BJ (cell line): Measurements from ENCODE around the gene PDGFC. TPM values are rescaled to one million over a fixed set of nuclear protein-coding genes. Genes with fewer than 3 reads are reported as not detected.

Source experiments
- CTCF ChIA-PET: fragments of 350-600 bp; formaldehyde crosslinking; extraction: SDS; loops from one replicate; lab custom pipeline; 2021; ENCODE audit warnings: antibody characterized with exemption, inconsistent platforms; lab: Yijun Ruan, JAX
- POLR2A ChIA-PET: fragments of 300-600 bp; sonication (Branson Sonifier 250); formaldehyde crosslinking; extraction: SDS; loops from one replicate; lab custom pipeline; 2021; ENCODE audit warnings: antibody characterized with exemption; lab: Charles Lee
- DNase-seq: peaks from one replicate; pipeline ENCODE4 v3.0.0-alpha.2; 2011; ENCODE audit warnings: low read depth
- H3K27me3 ChIP-seq: 2 replicates; pipeline ENCODE4 v1.6.0; 2011; ENCODE audit warnings: low read length; ENCODE audit not compliant: control insufficient read depth, insufficient read depth
- H3K36me3 ChIP-seq: 2 replicates; pipeline ENCODE4 v1.5.1; 2011; ENCODE audit warnings: low read length; ENCODE audit not compliant: control insufficient read depth, insufficient read depth
- H3K4me3 ChIP-seq: 2 replicates; pipeline ENCODE4 v1.5.1; 2011; ENCODE audit warnings: low read depth, mild to moderate bottlenecking, control low read depth, low read length
- CTCF ChIP-seq: IDR thresholded peaks from 2 replicates; pipeline ENCODE4 v1.5.1; 2011; ENCODE audit warnings: low read depth, mild to moderate bottlenecking, control low read depth, inconsistent platforms, low read length, moderate library complexity; ENCODE audit not compliant: insufficient read depth
- polyA plus RNA-seq: library from polyadenylated mRNA; depleted of rRNA; stranded (reverse); fragments of >200 nt; gene quantifications from 2 replicates; pipeline ENCODE4 v1.2.3, GENCODE V29; 2011

The PDGFC gene
- polyA plus RNA-seq, 1 experiment: 22.4 TPM

DNA sequence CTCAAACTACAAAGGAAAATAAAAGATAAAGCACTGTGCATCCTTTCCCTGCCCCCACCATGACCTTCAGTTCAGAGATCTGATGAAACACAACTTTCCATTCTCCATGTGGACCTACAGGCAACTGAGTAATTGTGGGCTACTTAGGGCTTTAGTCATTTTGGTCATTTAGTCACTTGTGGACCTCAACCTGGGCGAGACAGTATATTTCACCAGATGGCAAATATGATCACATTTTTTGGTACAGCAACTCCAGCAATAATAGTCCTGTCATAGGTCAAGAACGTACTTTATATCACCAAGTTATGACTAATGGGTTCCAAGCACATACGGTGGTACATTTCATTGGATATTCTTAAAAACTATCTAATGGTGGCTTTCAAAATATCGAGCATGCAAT is 141.2 kb downstream of the PDGFC start:
- ChIA-PET POLR2A (no interaction called here), CTCF (interaction anchor here (1.2 to 1.4 kb wide), 2 partner anchors 138 to 221 kb away, joined by 3 read pairs; no protein-coding TSS in a partner anchor)
- no peaks in the 10 kb centered on the region for H3K36me3 ChIP-seq
- H3K27me3 ChIP-seq: no peaks in the 10 kb centered on the region
- DNase-seq: peak; percentile 41
- no peak overlapping the region for H3K4me3 ChIP-seq
- TF ChIP-seq CTCF: no peak

DNA sequence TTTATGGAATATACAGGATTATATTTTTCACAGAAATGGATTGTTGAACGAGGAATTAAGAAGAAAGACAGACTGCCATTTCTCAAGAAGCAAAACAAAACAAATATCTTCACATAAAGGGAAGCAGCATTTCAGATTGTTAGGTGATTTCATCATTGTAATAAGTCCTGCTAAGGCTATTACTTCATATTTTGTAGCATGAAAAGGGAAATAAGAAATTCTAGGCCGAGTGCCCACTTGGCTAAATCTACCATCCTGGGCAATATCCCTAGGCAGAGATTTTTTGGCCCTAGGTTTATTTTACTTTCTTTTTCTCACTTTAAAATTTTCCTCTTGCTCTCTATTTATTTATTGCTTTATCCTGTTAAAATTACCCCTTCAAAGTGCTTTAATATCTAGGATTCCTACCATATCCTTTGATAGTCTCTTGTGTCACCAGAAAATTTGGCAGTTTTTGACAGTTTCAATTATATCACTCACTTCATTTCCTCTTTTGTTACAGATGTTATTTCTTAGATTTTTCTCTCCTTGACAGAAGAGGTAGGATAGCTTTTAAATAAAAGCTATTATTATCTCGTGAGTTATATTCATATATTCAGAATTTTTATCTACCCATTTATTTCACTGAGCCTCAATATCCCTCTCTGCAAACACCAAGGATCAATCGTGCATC is 142.3 kb downstream of the PDGFC start:
- ChIA-PET POLR2A (no interaction called here), CTCF (interaction anchor here (0.6 to 1.2 kb wide), 2 partner anchors 140 to 220 kb away, joined by 3 read pairs; no protein-coding TSS in a partner anchor)
- Histone ChIP-seq H3K4me3 (no peak overlapping the region), H3K27me3 (no peaks in the 10 kb centered on the region), H3K36me3 (no peaks in the 10 kb centered on the region)
- DNase-seq: peak; percentile 6
- no peak for TF ChIP-seq CTCF

GRCh38 chr4:156827519-156827918 is 144.1 kb downstream of the PDGFC start:
- ChIA-PET CTCF (interaction anchor here (0.7 to 1.0 kb wide), 2 partner anchors 8 to 229 kb away, joined by 3 to 4 read pairs; no protein-coding TSS in a partner anchor), POLR2A (no interaction called here)
- H3K36me3 ChIP-seq: no peaks in the 10 kb centered on the region
- H3K27me3 ChIP-seq: no peaks in the 10 kb centered on the region
- TF ChIP-seq CTCF: no peak
- no peak for DNase-seq
- no peak overlapping the region for H3K4me3 ChIP-seq

GRCh38 chr4:156825074-156825473 is 146.5 kb downstream of the PDGFC start:
- no peak for DNase-seq
- ChIA-PET CTCF (no interaction called here), POLR2A (no interaction called here)
- no peak for TF ChIP-seq CTCF
- Histone ChIP-seq H3K36me3 (no peaks in the 10 kb centered on the region), H3K4me3 (no peak overlapping the region), H3K27me3 (no peaks in the 10 kb centered on the region)

DNA sequence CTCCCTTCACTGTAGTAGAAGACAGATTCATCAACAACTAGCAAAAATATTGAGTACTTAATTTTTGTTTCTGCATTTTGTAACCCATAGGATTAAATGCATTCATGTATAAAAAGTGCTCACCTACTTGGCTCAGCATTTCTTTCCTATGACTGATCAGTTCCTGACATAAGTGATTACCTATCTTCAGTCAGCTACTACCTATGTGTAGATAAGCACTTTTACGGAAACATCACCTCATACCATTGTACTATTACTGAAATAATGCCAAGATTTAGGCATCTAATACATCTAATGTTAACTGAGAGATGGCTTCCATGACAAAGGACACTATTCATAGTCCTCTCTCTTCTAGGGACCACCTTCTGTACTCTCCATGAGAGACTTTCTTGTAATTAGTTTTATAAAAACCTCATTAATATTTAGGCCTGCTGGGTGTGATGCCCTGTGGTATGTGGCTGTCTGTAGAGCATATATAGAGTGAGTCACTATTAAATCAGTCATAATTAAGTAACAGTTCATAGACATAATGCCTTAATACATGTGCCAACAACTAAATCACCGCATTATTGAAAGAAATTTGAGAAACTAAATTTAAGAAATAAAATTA is 147.0 kb downstream of the PDGFC start:
- Histone ChIP-seq H3K27me3 (no peaks in the 10 kb centered on the region), H3K4me3 (no peak overlapping the region), H3K36me3 (no peaks in the 10 kb centered on the region)
- no peak for DNase-seq
- TF ChIP-seq CTCF: no peak
- CTCF ChIA-PET: no interaction called here
- POLR2A ChIA-PET: no interaction called here
